Parathyroid adenoma (tissue), 2 donors: ENCODE measurements around the gene LITAFD.

ENCODE experiments used
- H2AFZ ChIP-seq: fragments of 300-600 bp; sonication (generic); one replicate; pipeline ENCODE4 v1.7.0; 2017; ENCODE audit warnings: antibody characterized with exemption, mild to moderate bottlenecking
- H3K27ac ChIP-seq: fragments of 300-600 bp; sonication (generic); one replicate; pipeline ENCODE4 v1.7.0; 2017
- H3K27me3 ChIP-seq: fragments of 300-600 bp; sonication (generic); one replicate; pipeline ENCODE4 v1.7.0; 2017; ENCODE audit warnings: low read length; ENCODE audit not compliant: control insufficient read depth, insufficient read depth
- H3K36me3 ChIP-seq: fragments of 300-600 bp; sonication (generic); one replicate; pipeline ENCODE4 v1.7.0; 2017; ENCODE audit warnings: low read length; ENCODE audit not compliant: control insufficient read depth, insufficient read depth
- H3K4me1 ChIP-seq: fragments of 300-600 bp; sonication (generic); one replicate; pipeline ENCODE4 v1.7.0; 2017; ENCODE audit warnings: control low read depth
- H3K4me2 ChIP-seq: fragments of 300-600 bp; sonication (generic); one replicate; pipeline ENCODE4 v1.7.0; 2017; ENCODE audit warnings: low read length
- H3K4me3 ChIP-seq: fragments of 300-600 bp; sonication (generic); one replicate; pipeline ENCODE4 v1.7.0; 2017; ENCODE audit warnings: low read depth, low read length
- H3K79me2 ChIP-seq: fragments of 300-600 bp; sonication (generic); one replicate; pipeline ENCODE4 v1.7.0; 2017; ENCODE audit warnings: control low read depth
- H3K9ac ChIP-seq: fragments of 300-600 bp; sonication (generic); one replicate; pipeline ENCODE4 v1.7.0; 2017; ENCODE audit warnings: mild to moderate bottlenecking
- H3K9me3 ChIP-seq: fragments of 300-600 bp; sonication (generic); one replicate; pipeline ENCODE4 v1.7.0; 2017; ENCODE audit warnings: low read length; ENCODE audit not compliant: control insufficient read depth
- CTCF ChIP-seq: fragments of 300-600 bp; sonication (generic); IDR thresholded peaks from one replicate; pipeline ENCODE4 v1.7.0; 2017; ENCODE audit warnings: antibody characterized with exemption, mild to moderate bottlenecking
- donor health status: primary hyperparathyroidism.

The LITAFD gene

GRCh38 chr16:8905168-8905762, 23.1 kb downstream of the LITAFD start:
- H3K79me2 ChIP-seq = peaks cover 8% of the 10 kb centered on the region
- no peak overlapping the region for H3K27ac ChIP-seq
- no peak overlapping the region for H3K4me3 ChIP-seq
- no peaks in the 10 kb centered on the region for H3K36me3 ChIP-seq
- H3K9ac ChIP-seq = no peak overlapping the region
- no peak overlapping the region for H3K4me2 ChIP-seq
- no peaks in the 10 kb centered on the region for H3K4me1 ChIP-seq
- no peak for TF ChIP-seq CTCF
- H3K27me3 ChIP-seq = no peaks in the 10 kb centered on the region
- H2AFZ ChIP-seq = no peak overlapping the region
- no peaks in the 10 kb centered on the region for H3K9me3 ChIP-seq

- no peaks in the 10 kb centered on the region for H3K36me3 ChIP-seq
- no peak overlapping the region for H2AFZ ChIP-seq
- no peaks in the 10 kb centered on the region for H3K4me1 ChIP-seq
- H3K27ac ChIP-seq = no peak overlapping the region
- no peak overlapping the region for H3K9ac ChIP-seq
- H3K9me3 ChIP-seq = no peaks in the 10 kb centered on the region
- TF ChIP-seq CTCF = no peak
- peaks cover 11% of the 10 kb centered on the region for H3K79me2 ChIP-seq
- no peak overlapping the region for H3K4me2 ChIP-seq
- no peaks in the 10 kb centered on the region for H3K27me3 ChIP-seq
- H3K4me3 ChIP-seq = no peak overlapping the region
Observed at GRCh38 chr16:8905795-8906591, 23.8 kb downstream of the LITAFD start.

- Histone ChIP-seq H3K27me3 (no peaks in the 10 kb centered on the region), H2AFZ (no peak overlapping the region), H3K36me3 (no peaks in the 10 kb centered on the region), H3K4me2 (no peak overlapping the region), H3K9me3 (no peaks in the 10 kb centered on the region), H3K9ac (no peak overlapping the region), H3K79me2 (peaks cover 22% of the 10 kb centered on the region), H3K27ac (no peak overlapping the region), H3K4me3 (no peak overlapping the region), H3K4me1 (no peaks in the 10 kb centered on the region)
- TF ChIP-seq CTCF = no peak
Observed at GRCh38 chr16:8907096-8907495, 24.9 kb downstream of the LITAFD start.

- H3K4me3 ChIP-seq = no peak overlapping the region
- H3K36me3 ChIP-seq = no peaks in the 10 kb centered on the region
- TF ChIP-seq CTCF = no peak
- no peaks in the 10 kb centered on the region for H3K9me3 ChIP-seq
- H3K9ac ChIP-seq = no peak overlapping the region
- peaks cover 32% of the 10 kb centered on the region for H3K79me2 ChIP-seq
- no peak overlapping the region for H3K4me2 ChIP-seq
- no peaks in the 10 kb centered on the region for H3K4me1 ChIP-seq
- no peak overlapping the region for H2AFZ ChIP-seq
- H3K27ac ChIP-seq = no peak overlapping the region
- H3K27me3 ChIP-seq = no peaks in the 10 kb centered on the region
Observed at GRCh38 chr16:8908810-8909468, 26.8 kb downstream of the LITAFD start.
